Liver (tissue), 3 donors: Measurements from ENCODE around the gene DTX4.

ENCODE experiments used
- GABPA ChIP-seq, 2 donors: IDR thresholded peaks in 1 of 2; conservative IDR thresholded peaks in 1 of 2; 2 replicates each; pipeline ENCODE4 v1.6.1; 2016; ENCODE audit warnings: antibody characterized with exemption in 2 of 2, mild to moderate bottlenecking in 1 of 2, moderate library complexity in 1 of 2
- JUND ChIP-seq, 2 donors: IDR thresholded peaks; 2 replicates each; pipeline ENCODE4 v1.6.1; 2016; ENCODE audit warnings: antibody characterized with exemption in 2 of 2
- RXRA ChIP-seq, 2 donors: IDR thresholded peaks; 2 replicates each; pipeline ENCODE4 v1.6.1; 2017 to 2018; ENCODE audit warnings: antibody characterized with exemption in 2 of 2, mild to moderate bottlenecking in 1 of 2
- TF ChIP-seq, protein P1 (sequence below): fragments of 150-350 bp; IDR thresholded peaks from 2 replicates; pipeline ENCODE4 v1.5.1; 2017; ENCODE audit warnings: improper control_type of control experiment, low read depth, low read length; ENCODE audit not compliant: missing input control
- TF ChIP-seq, protein P2 (sequence below): IDR thresholded peaks from 2 replicates; pipeline ENCODE4 v1.6.1; 2016; ENCODE audit warnings: antibody characterized with exemption, mild to moderate bottlenecking
- TF ChIP-seq, protein P3 (sequence below): IDR thresholded peaks from 2 replicates; pipeline ENCODE4 v1.6.1; 2016; ENCODE audit warnings: antibody characterized with exemption
- donor health status: healthy.
- donor health status: healthy.

DNA sequence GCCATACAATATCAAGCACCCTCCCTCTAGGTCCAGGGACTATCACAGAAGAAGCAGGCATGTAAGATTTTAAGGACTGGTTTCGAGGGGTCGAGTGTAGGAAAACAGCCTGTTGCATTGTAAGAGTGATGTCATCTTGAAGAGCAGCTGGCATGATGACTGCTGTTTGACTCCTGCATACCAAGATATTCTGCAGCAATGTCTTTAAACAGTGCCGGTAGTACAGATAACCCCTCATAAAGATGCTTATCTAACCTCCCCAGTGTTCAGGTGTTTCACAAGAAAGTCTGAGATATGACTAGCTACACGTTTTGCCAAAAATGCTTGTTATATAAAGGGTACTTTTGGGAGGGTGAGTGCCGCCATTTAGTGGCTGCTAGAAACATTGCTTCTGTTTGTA is 17.3 kb upstream of the DTX4 start:
- TF ChIP-seq, protein P1, sequence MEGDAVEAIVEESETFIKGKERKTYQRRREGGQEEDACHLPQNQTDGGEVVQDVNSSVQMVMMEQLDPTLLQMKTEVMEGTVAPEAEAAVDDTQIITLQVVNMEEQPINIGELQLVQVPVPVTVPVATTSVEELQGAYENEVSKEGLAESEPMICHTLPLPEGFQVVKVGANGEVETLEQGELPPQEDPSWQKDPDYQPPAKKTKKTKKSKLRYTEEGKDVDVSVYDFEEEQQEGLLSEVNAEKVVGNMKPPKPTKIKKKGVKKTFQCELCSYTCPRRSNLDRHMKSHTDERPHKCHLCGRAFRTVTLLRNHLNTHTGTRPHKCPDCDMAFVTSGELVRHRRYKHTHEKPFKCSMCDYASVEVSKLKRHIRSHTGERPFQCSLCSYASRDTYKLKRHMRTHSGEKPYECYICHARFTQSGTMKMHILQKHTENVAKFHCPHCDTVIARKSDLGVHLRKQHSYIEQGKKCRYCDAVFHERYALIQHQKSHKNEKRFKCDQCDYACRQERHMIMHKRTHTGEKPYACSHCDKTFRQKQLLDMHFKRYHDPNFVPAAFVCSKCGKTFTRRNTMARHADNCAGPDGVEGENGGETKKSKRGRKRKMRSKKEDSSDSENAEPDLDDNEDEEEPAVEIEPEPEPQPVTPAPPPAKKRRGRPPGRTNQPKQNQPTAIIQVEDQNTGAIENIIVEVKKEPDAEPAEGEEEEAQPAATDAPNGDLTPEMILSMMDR: no peak
- TF ChIP-seq JUND (IDR thresholded peaks at IDR 0.05) (no peak), GABPA (IDR thresholded peaks at IDR 0.05 in 1 of 2, conservative IDR thresholded peaks at IDR 0.05 in 1 of 2) (no peak), RXRA (IDR thresholded peaks at IDR 0.05) (no peak)
- TF ChIP-seq, protein P2, sequence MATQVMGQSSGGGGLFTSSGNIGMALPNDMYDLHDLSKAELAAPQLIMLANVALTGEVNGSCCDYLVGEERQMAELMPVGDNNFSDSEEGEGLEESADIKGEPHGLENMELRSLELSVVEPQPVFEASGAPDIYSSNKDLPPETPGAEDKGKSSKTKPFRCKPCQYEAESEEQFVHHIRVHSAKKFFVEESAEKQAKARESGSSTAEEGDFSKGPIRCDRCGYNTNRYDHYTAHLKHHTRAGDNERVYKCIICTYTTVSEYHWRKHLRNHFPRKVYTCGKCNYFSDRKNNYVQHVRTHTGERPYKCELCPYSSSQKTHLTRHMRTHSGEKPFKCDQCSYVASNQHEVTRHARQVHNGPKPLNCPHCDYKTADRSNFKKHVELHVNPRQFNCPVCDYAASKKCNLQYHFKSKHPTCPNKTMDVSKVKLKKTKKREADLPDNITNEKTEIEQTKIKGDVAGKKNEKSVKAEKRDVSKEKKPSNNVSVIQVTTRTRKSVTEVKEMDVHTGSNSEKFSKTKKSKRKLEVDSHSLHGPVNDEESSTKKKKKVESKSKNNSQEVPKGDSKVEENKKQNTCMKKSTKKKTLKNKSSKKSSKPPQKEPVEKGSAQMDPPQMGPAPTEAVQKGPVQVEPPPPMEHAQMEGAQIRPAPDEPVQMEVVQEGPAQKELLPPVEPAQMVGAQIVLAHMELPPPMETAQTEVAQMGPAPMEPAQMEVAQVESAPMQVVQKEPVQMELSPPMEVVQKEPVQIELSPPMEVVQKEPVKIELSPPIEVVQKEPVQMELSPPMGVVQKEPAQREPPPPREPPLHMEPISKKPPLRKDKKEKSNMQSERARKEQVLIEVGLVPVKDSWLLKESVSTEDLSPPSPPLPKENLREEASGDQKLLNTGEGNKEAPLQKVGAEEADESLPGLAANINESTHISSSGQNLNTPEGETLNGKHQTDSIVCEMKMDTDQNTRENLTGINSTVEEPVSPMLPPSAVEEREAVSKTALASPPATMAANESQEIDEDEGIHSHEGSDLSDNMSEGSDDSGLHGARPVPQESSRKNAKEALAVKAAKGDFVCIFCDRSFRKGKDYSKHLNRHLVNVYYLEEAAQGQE: no peak
- TF ChIP-seq, protein P3, sequence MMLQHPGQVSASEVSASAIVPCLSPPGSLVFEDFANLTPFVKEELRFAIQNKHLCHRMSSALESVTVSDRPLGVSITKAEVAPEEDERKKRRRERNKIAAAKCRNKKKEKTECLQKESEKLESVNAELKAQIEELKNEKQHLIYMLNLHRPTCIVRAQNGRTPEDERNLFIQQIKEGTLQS: no peak
